GM19397 (cell line): ENCODE measurements around the gene ISCU.
A peak's percentile ranks its signal among the peaks of the same experiment; 100 is the strongest.

ENCODE experiments used
- ATAC-seq: cut with Tn5 transposase; IDR thresholded peaks from one replicate; pipeline ENCODE4 v1.9.1; 2021; ENCODE audit warnings: mild to moderate bottlenecking, moderate library complexity; ENCODE audit not compliant: unreplicated experiment

ISCU gene

GRCh38 chr12:108562348-108563135 is at the start of gene ISCU:
ISCU (plus strand) TSS chr12:108562596; CDS start chr12:108562623, 27 bp downstream.
- peak; percentile 58 for ATAC-seq

- no peak for ATAC-seq
Observed at GRCh38 chr12:108514468-108514972, 47.9 kb upstream of the ISCU start.

GRCh38 chr12:108514973-108515814 is 47.2 kb upstream of the ISCU start, which contains the start of gene FICD:
FICD (plus strand) TSS chr12:108515277; CDS start chr12:108516973, 1,696 bp downstream.
- peak; percentile 86 for ATAC-seq

GRCh38 chr12:108515916-108516315 is 46.5 kb upstream of the ISCU start:
- no peak for ATAC-seq

GRCh38 chr12:108516511-108517275 is 45.7 kb upstream of the ISCU start:
- no peak for ATAC-seq

GRCh38 chr12:108517288-108518100 is 44.9 kb upstream of the ISCU start:
- ATAC-seq = no peak

GRCh38 chr12:108518101-108518715 is 44.2 kb upstream of the ISCU start:
- ATAC-seq = no peak

GRCh38 chr12:108518716-108519496 is 43.5 kb upstream of the ISCU start:
- no peak for ATAC-seq

- ATAC-seq = no peak
Observed at GRCh38 chr12:108519558-108519957, 42.8 kb upstream of the ISCU start.

- ATAC-seq = no peak
Observed at GRCh38 chr12:108523365-108523764, 39.0 kb upstream of the ISCU start.

GRCh38 chr12:108525681-108526080 is 36.7 kb upstream of the ISCU start:
- ATAC-seq = no peak

GRCh38 chr12:108526482-108527165 is 35.8 kb upstream of the ISCU start:
- no peak for ATAC-seq

- ATAC-seq = no peak
Observed at GRCh38 chr12:108527166-108527496, 35.3 kb upstream of the ISCU start.

- ATAC-seq = no peak
Observed at GRCh38 chr12:108530161-108530560, 32.2 kb upstream of the ISCU start.

GRCh38 chr12:108531929-108532848 is 30.2 kb upstream of the ISCU start:
- no peak for ATAC-seq

- ATAC-seq = no peak
Observed at GRCh38 chr12:108538146-108538545, 24.2 kb upstream of the ISCU start.

- no peak for ATAC-seq
Observed at GRCh38 chr12:108538616-108539195, 23.7 kb upstream of the ISCU start.
